ENCODE data around the gene PCDH15.

DNA sequence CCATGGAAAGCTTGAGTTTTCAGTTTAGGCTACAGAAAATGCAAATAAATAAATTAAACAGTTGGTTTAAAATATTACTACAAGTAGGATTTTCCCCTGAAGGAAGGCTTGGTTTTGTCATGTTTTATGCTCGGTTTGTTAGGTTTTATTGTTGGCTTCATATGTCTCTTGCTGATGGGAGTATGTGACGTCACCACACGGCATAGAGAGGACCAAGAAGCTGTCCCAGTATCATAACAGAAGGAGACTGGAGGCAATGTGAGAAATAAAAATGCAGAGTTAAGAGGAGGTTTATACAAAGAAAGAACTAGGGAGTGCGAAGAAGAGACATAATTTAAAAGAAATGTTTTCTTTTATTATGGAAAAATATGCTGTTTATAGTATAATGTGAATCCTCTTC is 24.4 kb downstream of the PCDH15 start:
- TF ChIP-seq, protein P1, sequence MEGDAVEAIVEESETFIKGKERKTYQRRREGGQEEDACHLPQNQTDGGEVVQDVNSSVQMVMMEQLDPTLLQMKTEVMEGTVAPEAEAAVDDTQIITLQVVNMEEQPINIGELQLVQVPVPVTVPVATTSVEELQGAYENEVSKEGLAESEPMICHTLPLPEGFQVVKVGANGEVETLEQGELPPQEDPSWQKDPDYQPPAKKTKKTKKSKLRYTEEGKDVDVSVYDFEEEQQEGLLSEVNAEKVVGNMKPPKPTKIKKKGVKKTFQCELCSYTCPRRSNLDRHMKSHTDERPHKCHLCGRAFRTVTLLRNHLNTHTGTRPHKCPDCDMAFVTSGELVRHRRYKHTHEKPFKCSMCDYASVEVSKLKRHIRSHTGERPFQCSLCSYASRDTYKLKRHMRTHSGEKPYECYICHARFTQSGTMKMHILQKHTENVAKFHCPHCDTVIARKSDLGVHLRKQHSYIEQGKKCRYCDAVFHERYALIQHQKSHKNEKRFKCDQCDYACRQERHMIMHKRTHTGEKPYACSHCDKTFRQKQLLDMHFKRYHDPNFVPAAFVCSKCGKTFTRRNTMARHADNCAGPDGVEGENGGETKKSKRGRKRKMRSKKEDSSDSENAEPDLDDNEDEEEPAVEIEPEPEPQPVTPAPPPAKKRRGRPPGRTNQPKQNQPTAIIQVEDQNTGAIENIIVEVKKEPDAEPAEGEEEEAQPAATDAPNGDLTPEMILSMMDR (IDR thresholded peaks at IDR 0.05), result no peak
- TF ChIP-seq POLR2A (IDR thresholded peaks at IDR 0.05), result no peak
